ENCODE data around the gene FYTTD1. TPM values are rescaled to one million over a fixed set of nuclear protein-coding genes. Genes with fewer than 3 reads are reported as not detected.

FYTTD1 gene
- total and polyA plus RNA-seq, 2 of the 4 experiments (the other 2 are of a cell fraction) = 20.4 to 50.2 TPM

GRCh38 chr3:197752107-197752506, 2.4 kb downstream of the FYTTD1 start:
- CTCF ChIA-PET = no interaction called here
- no peak for DNase-seq

More at GRCh38 chr3:197752107-197752506, 2.4 kb downstream of the FYTTD1 start:
- H2BK120ac ChIP-seq (ENCODE audit: low read depth, low read length) = no peak overlapping the region
- peaks cover 4% of the 10 kb centered on the region for H3K4me1 ChIP-seq (ENCODE audit: control insufficient read depth, insufficient read depth, low read length)
- H3K9ac ChIP-seq (ENCODE audit: low read depth, low read length) = peak overlapping the region; percentile 46; the same call in 1 of the 2 replicates
- in situ Hi-C loops (cut with MboI; ENCODE audit: low sequenced_read_pairs) = no loop called here
- no peak overlapping the region for H2AK5ac ChIP-seq (ENCODE audit: low read depth, low read length)
- H4K5ac ChIP-seq (ENCODE audit: low read depth, low read length) = no peak overlapping the region
- no peak for ATAC-seq (ENCODE audit: low read depth)
- no CpG with 5 or more reads among the region's 5 CpGs for WGBS, 2 experiments (ENCODE audit: extremely low coverage in 2 of 2, insufficient read length in 1 of 2)
- no peak for TF ChIP-seq MAZ (IDR thresholded peaks at IDR 0.05; ENCODE audit: borderline replicate concordance, low read depth, low read length)
- TF ChIP-seq RFX5 (IDR thresholded peaks at IDR 0.05; ENCODE audit: low read depth, low read length) = no peak
- no peak for TF ChIP-seq CTCF (conservative IDR thresholded peaks at IDR 0.05; ENCODE audit: low read depth, low read length)
- no peak for TF ChIP-seq CHD1 (IDR thresholded peaks at IDR 0.05; ENCODE audit: low read depth, low read length)
- no peak for TF ChIP-seq POLR2A (IDR thresholded peaks at IDR 0.05; ENCODE audit: low read depth, low read length)
- no peak for TF ChIP-seq RAD21 (IDR thresholded peaks at IDR 0.05; ENCODE audit: low read length)
- no peak for TF ChIP-seq NFE2L2 (IDR thresholded peaks at IDR 0.05; ENCODE audit: low read depth, low read length)
- no peak for TF ChIP-seq BHLHE40 (IDR thresholded peaks at IDR 0.05; ENCODE audit: low read depth, low read length)
- no peak for TF ChIP-seq ELK1 (IDR thresholded peaks at IDR 0.05; ENCODE audit: borderline replicate concordance, low read depth, low read length)
- TF ChIP-seq FOS (IDR thresholded peaks at IDR 0.05; ENCODE audit: low read depth, low read length) = no peak
- TF ChIP-seq, protein P1, sequence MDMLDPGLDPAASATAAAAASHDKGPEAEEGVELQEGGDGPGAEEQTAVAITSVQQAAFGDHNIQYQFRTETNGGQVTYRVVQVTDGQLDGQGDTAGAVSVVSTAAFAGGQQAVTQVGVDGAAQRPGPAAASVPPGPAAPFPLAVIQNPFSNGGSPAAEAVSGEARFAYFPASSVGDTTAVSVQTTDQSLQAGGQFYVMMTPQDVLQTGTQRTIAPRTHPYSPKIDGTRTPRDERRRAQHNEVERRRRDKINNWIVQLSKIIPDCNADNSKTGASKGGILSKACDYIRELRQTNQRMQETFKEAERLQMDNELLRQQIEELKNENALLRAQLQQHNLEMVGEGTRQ (IDR thresholded peaks at IDR 0.05; ENCODE audit: low read depth, low read length) = no peak
- TF ChIP-seq RCOR1 (IDR thresholded peaks at IDR 0.05; ENCODE audit: insufficient replicate concordance, low read length) = no peak
- no peak for TF ChIP-seq MXI1 (IDR thresholded peaks at IDR 0.05; ENCODE audit: borderline replicate concordance, low read depth, low read length)
- H3K18ac ChIP-seq (ENCODE audit: low read depth, low read length) = no peak overlapping the region
- H3K4me3 ChIP-seq (ENCODE audit: insufficient read depth, low read depth, low read length) = no peak overlapping the region
- peaks cover 7 to 33% of the 10 kb centered on the region in 2 experiments; a peak in 3 of 4 replicates for H3K79me1 ChIP-seq (ENCODE audit: low read depth in 1 of 2, low read length in 2 of 2)
- H3K4ac ChIP-seq (ENCODE audit: low read depth, low read length) = no peak overlapping the region
- intact Hi-C loops (cut with micrococcal nuclease) = no loop called here
- no peaks in the 10 kb centered on the region for H3K9me3 ChIP-seq (ENCODE audit: control insufficient read depth, insufficient read depth, low read length)
- H3K23ac ChIP-seq (ENCODE audit: low read depth, low read length) = peak overlapping the region; percentile 67
- peaks cover 6% of the 10 kb centered on the region; the same call in 1 of the 2 replicates for H3K9me1 ChIP-seq (ENCODE audit: insufficient read depth, low read length)
- dilution Hi-C loops (cut with HindIII; ENCODE audit: low sequenced_read_pairs, unreplicated experiment) = no loop called here
- H2BK5ac ChIP-seq (ENCODE audit: low read depth, low read length, poor library complexity, severe bottlenecking) = no peak overlapping the region
- peaks cover 57% of the 10 kb centered on the region for H4K20me1 ChIP-seq (ENCODE audit: insufficient read depth, low read length)
- no peak overlapping the region for H2AFZ ChIP-seq (replicated peaks; ENCODE audit: low read length, poor library complexity)
- H3K4me2 ChIP-seq (ENCODE audit: low read depth, low read length) = peak overlapping the region; percentile 63
- no peak overlapping the region for H3K27ac ChIP-seq (ENCODE audit: insufficient read depth, low read length)
- POLR2A ChIA-PET (ENCODE audit: unreplicated experiment) = no interaction called here
- no peaks in the 10 kb centered on the region for H3K36me3 ChIP-seq (ENCODE audit: control insufficient read depth, insufficient read depth, low read length)
- H2BK20ac ChIP-seq (ENCODE audit: low read depth, low read length) = no peak overlapping the region
- H2AK9ac ChIP-seq (replicated peaks; ENCODE audit: low read depth, low read length, poor library complexity) = peak overlapping the region; percentile 47
- 0 out of 2 replicates have a peak overlapping the region, but pooled peaks have one; percentile 22 for H3K14ac ChIP-seq (replicated peaks; ENCODE audit: low read depth, low read length)
- no peak overlapping the region for H3K56ac ChIP-seq (ENCODE audit: extremely low read depth, insufficient read depth, low read length)
- no peak overlapping the region for H2BK15ac ChIP-seq (ENCODE audit: low read depth, low read length)
- H4K8ac ChIP-seq (ENCODE audit: low read depth in 2 of 2, low read length in 2 of 2) = no peak overlapping the region
- H3K27me3 ChIP-seq (ENCODE audit: control insufficient read depth, insufficient read depth, low read length) = no peaks in the 10 kb centered on the region
- no peak overlapping the region for H4K91ac ChIP-seq (ENCODE audit: insufficient read depth, low read depth, low read length)
- no TSS peak for BruUV-seq (replicated peaks)
